GM12874 (cell line): ENCODE results near the gene UBASH3B.

Experiments used
- TF ChIP-seq, protein P1 (sequence below): IDR thresholded peaks from 2 replicates; pipeline ENCODE4 v1.5.1; 2011; ENCODE audit warnings: low read depth, mild to moderate bottlenecking, control low read depth, low read length, moderate library complexity; ENCODE audit not compliant: insufficient read depth

Gene UBASH3B

DNA sequence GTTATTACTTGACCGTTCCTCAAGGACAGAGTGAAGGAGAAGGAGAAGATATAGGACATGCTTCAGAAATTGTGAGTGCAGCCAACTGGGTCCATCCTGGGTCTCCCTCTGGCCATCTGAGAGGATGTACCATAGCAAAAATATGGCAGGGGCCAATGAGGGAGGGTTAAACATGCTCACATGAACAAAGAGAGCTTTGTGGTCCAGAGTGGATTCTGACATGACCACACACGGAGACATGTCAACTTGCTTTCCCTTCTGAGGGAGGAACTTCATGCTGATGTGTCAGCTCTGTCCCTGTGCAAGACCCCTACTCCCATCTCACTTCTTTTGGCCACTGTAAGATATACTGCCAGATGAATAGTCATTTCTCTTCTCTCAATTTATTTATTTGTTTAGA, 3.0 kb upstream of the UBASH3B start:
- TF ChIP-seq, protein P1, sequence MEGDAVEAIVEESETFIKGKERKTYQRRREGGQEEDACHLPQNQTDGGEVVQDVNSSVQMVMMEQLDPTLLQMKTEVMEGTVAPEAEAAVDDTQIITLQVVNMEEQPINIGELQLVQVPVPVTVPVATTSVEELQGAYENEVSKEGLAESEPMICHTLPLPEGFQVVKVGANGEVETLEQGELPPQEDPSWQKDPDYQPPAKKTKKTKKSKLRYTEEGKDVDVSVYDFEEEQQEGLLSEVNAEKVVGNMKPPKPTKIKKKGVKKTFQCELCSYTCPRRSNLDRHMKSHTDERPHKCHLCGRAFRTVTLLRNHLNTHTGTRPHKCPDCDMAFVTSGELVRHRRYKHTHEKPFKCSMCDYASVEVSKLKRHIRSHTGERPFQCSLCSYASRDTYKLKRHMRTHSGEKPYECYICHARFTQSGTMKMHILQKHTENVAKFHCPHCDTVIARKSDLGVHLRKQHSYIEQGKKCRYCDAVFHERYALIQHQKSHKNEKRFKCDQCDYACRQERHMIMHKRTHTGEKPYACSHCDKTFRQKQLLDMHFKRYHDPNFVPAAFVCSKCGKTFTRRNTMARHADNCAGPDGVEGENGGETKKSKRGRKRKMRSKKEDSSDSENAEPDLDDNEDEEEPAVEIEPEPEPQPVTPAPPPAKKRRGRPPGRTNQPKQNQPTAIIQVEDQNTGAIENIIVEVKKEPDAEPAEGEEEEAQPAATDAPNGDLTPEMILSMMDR, result no peak

DNA sequence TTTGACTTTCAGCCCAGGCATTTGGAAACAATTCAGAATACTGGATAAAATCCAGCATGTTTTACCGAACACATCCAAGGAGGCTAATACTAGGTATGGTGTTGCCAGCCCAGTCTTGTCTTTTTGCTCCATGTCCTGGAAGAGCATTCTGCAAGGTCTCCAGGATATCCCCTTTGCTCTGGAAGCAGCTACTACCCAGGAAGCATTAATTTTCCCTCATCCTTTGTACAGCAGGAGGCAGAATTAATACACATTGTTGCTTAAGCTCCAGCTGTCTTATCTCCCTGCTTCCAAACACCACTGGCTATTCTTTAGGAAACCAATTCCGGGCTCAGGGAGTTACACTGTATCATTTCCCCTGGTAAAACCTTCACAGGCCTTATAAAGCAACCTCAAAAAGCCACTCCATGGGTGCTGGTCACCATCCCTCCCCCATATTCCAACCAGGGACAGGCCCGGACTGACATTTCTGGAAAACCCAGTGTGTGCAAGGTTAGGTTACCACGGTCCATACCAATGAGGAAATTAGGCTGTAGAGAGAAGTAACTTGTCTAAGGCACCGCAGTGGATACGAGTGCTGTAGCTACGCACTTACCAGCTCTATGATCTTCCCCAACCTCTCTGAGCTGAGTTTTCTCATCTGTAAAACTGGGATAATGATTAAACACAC, 1.5 kb upstream of the UBASH3B start:
- TF ChIP-seq, protein P1, result no peak

DNA sequence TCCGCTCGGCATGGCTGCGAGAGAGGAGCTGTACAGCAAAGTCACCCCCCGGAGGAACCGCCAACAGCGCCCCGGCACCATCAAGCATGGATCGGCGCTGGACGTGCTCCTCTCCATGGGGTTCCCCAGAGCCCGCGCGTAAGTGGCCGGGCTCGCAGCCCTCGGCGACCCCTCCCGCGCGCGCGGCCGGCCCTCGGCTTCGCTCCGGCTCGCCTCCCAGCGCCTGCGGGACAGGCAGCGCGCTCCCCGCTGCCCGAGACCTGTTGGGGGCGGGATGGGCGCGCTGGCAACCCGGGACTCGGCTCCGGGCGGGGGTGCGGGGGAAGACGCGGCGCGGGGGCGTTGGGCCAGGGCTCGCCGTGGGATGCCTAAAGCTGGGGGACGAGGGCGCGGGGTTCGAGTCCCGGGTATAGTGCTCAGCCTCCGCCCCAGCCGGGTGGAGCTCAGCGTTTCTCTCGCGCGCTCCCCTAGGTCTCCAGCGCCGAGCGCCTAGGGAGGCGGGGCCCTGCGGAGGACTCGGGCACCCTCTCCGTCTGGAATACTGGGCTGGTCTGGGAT, 630 bp downstream of the UBASH3B start:
- TF ChIP-seq, protein P1, result 0 out of 2 replicates have a peak, but pooled peaks have one; percentile 0

DNA sequence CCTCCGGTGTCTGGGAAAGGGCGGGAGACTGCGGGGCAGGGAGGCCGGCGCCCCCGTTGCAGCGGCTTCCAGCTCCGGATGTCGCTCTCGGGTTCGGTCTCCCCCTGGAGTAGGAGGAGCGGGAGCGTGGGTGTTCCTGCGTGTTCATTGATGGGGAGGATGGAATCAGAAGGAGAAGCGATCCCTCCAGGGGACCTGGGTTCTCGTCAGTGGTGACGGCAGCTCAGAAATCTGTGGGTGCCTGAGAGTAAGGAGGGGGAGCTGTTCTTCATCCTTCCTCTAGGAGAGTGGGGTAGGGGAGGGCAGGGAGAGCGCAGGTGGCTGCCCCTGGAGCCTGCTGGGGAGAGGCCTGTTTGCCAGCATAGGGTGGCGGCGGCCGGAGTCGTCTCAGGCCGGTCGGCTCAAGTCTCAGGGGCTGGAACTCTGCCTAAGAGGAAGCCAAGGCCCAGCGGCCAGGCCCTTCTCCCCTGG, 1.1 kb downstream of the UBASH3B start:
- TF ChIP-seq, protein P1, result no peak

DNA sequence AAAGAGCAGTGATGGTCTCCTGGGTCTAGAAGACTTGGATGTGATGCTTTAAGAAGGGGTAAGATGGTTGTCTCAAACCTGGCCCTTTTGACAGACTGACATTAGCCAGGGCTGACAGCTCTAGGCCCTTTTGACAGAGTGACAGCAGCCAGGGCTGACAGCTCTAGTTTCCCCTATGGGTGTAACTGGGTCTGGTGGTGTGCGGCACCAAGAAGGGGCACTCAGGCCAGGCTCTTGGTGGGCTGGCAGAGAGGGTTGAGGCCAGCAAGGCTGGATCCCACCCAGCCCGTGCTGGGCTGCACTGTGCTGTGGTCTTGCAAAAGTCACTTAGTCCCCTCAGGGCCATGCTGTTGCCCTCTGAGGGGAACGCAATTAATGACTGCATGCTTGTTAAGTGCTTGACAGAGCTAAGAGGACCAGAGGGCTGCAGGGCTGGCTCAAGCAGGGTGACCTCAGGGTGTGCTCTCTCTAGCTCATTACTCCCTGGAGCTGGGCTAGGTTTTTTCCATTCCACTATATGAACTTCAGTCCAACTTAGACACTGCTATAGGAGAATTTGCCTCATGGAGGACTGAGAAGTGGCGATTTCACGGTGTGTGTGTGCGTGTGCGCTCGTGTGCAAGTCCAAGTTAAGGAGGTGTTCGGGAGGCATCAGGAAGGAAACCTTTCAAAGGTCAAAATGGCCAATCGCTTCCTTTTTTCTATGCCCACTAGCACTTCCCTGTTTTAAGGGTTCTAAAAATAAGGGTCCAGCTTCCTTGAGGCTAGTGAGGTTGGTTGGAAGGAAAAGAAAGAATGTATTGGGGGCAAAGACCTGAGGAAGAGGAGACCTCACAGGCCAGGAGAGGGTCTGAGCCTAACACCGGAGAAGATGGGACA, 4.4 kb downstream of the UBASH3B start:
- TF ChIP-seq, protein P1, result no peak

DNA sequence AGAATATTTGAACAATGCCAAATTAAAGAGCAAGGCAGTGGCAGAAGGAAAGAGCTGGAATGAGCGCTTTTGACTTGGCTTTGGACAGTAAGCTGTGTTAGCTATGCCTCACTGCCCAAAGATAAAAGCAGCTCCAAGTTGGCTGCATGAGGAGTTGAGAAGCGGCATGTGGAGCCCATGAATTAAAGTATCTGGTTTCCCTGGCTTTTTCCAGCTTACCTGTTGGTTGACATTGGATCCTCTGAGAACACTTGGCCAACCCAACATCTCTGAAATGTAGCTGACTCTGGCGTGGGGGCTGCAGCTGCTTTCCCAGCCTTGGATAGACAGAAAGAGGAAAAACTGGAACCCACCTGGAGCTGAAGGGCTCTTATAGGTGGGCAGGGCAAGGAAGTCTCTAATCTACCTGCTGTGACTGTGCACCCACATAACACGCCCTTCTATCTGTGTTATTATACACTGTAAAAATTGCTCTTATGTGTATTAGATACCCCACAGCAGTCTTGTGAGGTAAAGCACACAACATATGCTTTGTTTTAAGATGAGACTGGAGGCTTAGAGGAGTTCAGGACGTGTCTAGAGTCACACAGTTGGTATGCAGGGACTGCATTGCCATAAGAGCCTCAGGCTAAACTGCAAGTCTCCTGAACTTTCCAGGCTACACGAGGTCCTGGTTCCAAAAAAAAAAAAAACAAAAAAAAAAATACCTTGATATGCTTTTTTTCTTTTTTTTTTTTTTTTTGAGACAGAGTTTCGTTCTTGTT, 5.8 kb downstream of the UBASH3B start:
- TF ChIP-seq, protein P1, result no peak
